ENCODE measurements around the gene SPINDOC. TPM values are rescaled to one million over a fixed set of nuclear protein-coding genes. Genes with fewer than 3 reads are reported as not detected.

The SPINDOC gene
- total RNA-seq, 1 experiment from 2014 or later: 71.2 TPM

DNA sequence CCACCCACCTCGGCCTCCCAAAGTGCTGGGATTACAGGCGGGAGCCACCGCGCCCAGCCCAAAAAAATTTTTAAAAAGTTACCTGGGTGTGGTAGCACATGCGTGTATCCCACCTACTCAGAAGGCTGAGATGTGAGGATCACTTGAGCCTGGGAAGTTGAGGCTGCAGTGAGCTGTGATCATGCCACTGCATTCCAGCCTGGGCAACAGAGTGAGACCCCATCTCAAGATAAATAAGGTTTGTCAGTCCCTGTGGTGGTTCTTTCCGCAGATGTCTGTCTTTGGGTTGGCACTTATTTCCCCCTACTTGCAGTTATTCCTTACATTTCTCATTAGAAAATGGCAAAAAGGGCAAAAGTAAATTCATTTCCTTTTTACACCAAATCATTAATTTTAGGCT lies 33.6 kb downstream of the SPINDOC start:
- H3K9me3 ChIP-seq: no peaks in the 10 kb centered on the region
- CTCF ChIA-PET: no interaction called here
- Mint-ChIP-seq H3K9me3 (ENCODE audit: unreplicated experiment) (no peaks in the 10 kb centered on the region), H3K27ac (ENCODE audit: unreplicated experiment) (peak overlapping the region; percentile 76), H3K27me3 (ENCODE audit: insufficient read depth, unreplicated experiment) (no peaks in the 10 kb centered on the region), H3K36me3 (ENCODE audit: insufficient read depth, unreplicated experiment) (peaks cover 66% of the 10 kb centered on the region), H3K4me1 (ENCODE audit: low read depth, unreplicated experiment) (peaks cover 52% of the 10 kb centered on the region), H3K4me3 (ENCODE audit: unreplicated experiment) (peak overlapping the region; percentile 57)
- TF ChIP-seq, protein P1, sequence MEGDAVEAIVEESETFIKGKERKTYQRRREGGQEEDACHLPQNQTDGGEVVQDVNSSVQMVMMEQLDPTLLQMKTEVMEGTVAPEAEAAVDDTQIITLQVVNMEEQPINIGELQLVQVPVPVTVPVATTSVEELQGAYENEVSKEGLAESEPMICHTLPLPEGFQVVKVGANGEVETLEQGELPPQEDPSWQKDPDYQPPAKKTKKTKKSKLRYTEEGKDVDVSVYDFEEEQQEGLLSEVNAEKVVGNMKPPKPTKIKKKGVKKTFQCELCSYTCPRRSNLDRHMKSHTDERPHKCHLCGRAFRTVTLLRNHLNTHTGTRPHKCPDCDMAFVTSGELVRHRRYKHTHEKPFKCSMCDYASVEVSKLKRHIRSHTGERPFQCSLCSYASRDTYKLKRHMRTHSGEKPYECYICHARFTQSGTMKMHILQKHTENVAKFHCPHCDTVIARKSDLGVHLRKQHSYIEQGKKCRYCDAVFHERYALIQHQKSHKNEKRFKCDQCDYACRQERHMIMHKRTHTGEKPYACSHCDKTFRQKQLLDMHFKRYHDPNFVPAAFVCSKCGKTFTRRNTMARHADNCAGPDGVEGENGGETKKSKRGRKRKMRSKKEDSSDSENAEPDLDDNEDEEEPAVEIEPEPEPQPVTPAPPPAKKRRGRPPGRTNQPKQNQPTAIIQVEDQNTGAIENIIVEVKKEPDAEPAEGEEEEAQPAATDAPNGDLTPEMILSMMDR (IDR thresholded peaks at IDR 0.05; ENCODE audit: insufficient read depth in 1 of 2, low read depth in 1 of 2, low read length in 1 of 2, severe bottlenecking in 1 of 2, unreplicated experiment in 1 of 2): no peak
- POLR2A ChIA-PET: interaction anchor here (0.6 kb wide), 1 partner anchor 9 kb away, joined by 3 read pairs; no protein-coding TSS in a partner anchor
- H3K4me3 ChIP-seq (ENCODE audit: low read depth, low read length): no peak overlapping the region
- H3K27me3 ChIP-seq (replicated peaks; ENCODE audit: control insufficient read depth, insufficient read depth, low read length): no peaks in the 10 kb centered on the region
- BruUV-seq (replicated peaks): no TSS peak
- H3K36me3 ChIP-seq (ENCODE audit: control insufficient read depth, insufficient read depth, low read length): peaks cover 1% of the 10 kb centered on the region
- peaks cover 80% of the 10 kb centered on the region for H3K4me1 ChIP-seq
- no peak for DNase-seq
- intact Hi-C loops (cut with micrococcal nuclease; ENCODE audit: unreplicated experiment): loop anchor here (1.0 kb wide), 2 partner anchors 9 to 25 kb away; no protein-coding TSS in a partner anchor

DNA sequence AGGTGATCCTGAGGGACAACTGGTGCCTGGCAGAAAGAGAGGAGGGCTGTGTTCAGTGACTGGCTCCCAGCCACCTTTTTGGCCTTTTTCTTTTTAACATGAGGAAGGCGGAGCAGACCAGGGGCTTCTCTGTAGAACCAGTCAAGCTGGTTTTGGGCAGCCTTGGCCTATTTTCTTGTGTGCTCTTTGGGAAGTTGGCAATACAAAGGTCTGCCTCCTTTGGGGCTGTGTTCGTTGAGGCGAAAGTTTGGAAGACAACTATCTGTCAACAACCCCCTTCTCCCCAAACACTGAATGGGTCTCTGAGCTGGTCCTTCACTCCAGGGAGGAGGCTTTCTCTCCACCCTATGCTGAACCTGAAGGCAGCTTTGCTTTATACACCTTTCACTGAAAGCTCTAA lies 34.1 kb downstream of the SPINDOC start:
- ChIA-PET CTCF (interaction anchor here (0.7 to 1.1 kb wide), 2 partner anchors 9 to 99 kb away, joined by 3 to 5 read pairs; partner anchors contain the start of gene MARK2), POLR2A (interaction anchor here (0.6 kb wide), 1 partner anchor 8 kb away, joined by 3 read pairs; no protein-coding TSS in a partner anchor)
- H3K9me3 Mint-ChIP-seq (ENCODE audit: unreplicated experiment): no peaks in the 10 kb centered on the region
- H3K4me3 ChIP-seq (ENCODE audit: low read depth, low read length): no peak overlapping the region
- peaks cover 51% of the 10 kb centered on the region for H3K4me1 Mint-ChIP-seq (ENCODE audit: low read depth, unreplicated experiment)
- peak; percentile 74 to 76 for DNase-seq
- peaks cover 79% of the 10 kb centered on the region for H3K4me1 ChIP-seq
- no peaks in the 10 kb centered on the region for H3K9me3 ChIP-seq
- H3K27me3 Mint-ChIP-seq (ENCODE audit: insufficient read depth, unreplicated experiment): no peaks in the 10 kb centered on the region
- peaks cover 1% of the 10 kb centered on the region for H3K36me3 ChIP-seq (ENCODE audit: control insufficient read depth, insufficient read depth, low read length)
- H3K36me3 Mint-ChIP-seq (ENCODE audit: insufficient read depth, unreplicated experiment): peaks cover 69% of the 10 kb centered on the region
- peak overlapping the region; percentile 57 for H3K4me3 Mint-ChIP-seq (ENCODE audit: unreplicated experiment)
- BruUV-seq (replicated peaks): no TSS peak
- H3K27ac Mint-ChIP-seq (ENCODE audit: unreplicated experiment): peak overlapping the region; percentile 76
- intact Hi-C loops (cut with micrococcal nuclease; ENCODE audit: unreplicated experiment): loop anchor here (1.0 kb wide), 2 partner anchors 9 to 25 kb away; no protein-coding TSS in a partner anchor
- no peaks in the 10 kb centered on the region for H3K27me3 ChIP-seq (replicated peaks; ENCODE audit: control insufficient read depth, insufficient read depth, low read length)
- TF ChIP-seq, protein P1 (IDR thresholded peaks at IDR 0.05; ENCODE audit: insufficient read depth in 1 of 2, low read depth in 1 of 2, low read length in 1 of 2, severe bottlenecking in 1 of 2, unreplicated experiment in 1 of 2): no peak

DNA sequence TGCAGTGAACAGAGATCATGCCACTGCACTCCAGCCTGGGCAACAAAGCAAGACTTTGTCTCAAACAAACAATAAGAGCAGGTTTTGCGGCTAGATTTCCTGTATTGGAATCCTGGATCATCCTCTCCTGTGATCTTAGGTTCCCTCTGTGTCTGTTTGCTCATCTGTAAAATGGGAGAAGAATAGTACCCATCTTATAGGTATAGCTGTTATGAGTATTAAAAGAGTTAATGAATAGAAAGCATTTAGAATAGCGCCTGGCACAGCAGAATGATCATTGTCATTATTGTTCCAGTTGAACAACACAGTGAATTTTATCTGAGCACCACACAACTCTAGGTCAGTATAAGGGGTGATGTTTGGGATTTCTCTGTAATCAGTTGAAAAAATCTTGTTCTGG lies 36.4 kb downstream of the SPINDOC start:
- intact Hi-C loops (cut with micrococcal nuclease; ENCODE audit: unreplicated experiment): no loop called here
- no peak overlapping the region for H3K27ac Mint-ChIP-seq (ENCODE audit: unreplicated experiment)
- Histone ChIP-seq H3K4me1 (peaks cover 66% of the 10 kb centered on the region), H3K27me3 (replicated peaks; ENCODE audit: control insufficient read depth, insufficient read depth, low read length) (no peaks in the 10 kb centered on the region), H3K4me3 (ENCODE audit: low read depth, low read length) (no peak overlapping the region), H3K9me3 (no peaks in the 10 kb centered on the region), H3K36me3 (ENCODE audit: control insufficient read depth, insufficient read depth, low read length) (peaks cover 1% of the 10 kb centered on the region)
- POLR2A ChIA-PET: interaction anchor here (1.4 kb wide), 1 partner anchor 11 kb away, joined by 5 read pairs; the partner anchor contains the start of gene MARK2
- no TSS peak for BruUV-seq (replicated peaks)
- no peaks in the 10 kb centered on the region for H3K9me3 Mint-ChIP-seq (ENCODE audit: unreplicated experiment)
- no peak for DNase-seq
- CTCF ChIA-PET: no interaction called here
- TF ChIP-seq, protein P1 (IDR thresholded peaks at IDR 0.05; ENCODE audit: insufficient read depth in 1 of 2, low read depth in 1 of 2, low read length in 1 of 2, severe bottlenecking in 1 of 2, unreplicated experiment in 1 of 2): no peak
- H3K36me3 Mint-ChIP-seq (ENCODE audit: insufficient read depth, unreplicated experiment): peaks cover 66% of the 10 kb centered on the region
- H3K4me3 Mint-ChIP-seq (ENCODE audit: unreplicated experiment): no peak overlapping the region
- peaks cover 40% of the 10 kb centered on the region for H3K4me1 Mint-ChIP-seq (ENCODE audit: low read depth, unreplicated experiment)
- no peaks in the 10 kb centered on the region for H3K27me3 Mint-ChIP-seq (ENCODE audit: insufficient read depth, unreplicated experiment)
